GM19238 (cell line): ENCODE measurements around the gene CDC42EP2.
A peak's percentile ranks its signal among the peaks of the same experiment; 100 is the strongest.

ENCODE experiments used
- DNase-seq: peaks from one replicate; pipeline ENCODE4 v3.0.0; 2011; ENCODE audit warnings: low spot score; ENCODE audit not compliant: insufficient read length

The CDC42EP2 gene, protein sequence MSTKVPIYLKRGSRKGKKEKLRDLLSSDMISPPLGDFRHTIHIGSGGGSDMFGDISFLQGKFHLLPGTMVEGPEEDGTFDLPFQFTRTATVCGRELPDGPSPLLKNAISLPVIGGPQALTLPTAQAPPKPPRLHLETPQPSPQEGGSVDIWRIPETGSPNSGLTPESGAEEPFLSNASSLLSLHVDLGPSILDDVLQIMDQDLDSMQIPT

GRCh38 chr11:65314501-65315203 lies at the start of gene CDC42EP2:
Gene CDC42EP2 (plus strand): TSS chr11:65314866. CDS start chr11:65320899, 6,033 bp downstream.
- peak; percentile 87 for DNase-seq

GRCh38 chr11:65266210-65266609 lies 48.5 kb upstream of the CDC42EP2 start:
- DNase-seq = no peak

DNA sequence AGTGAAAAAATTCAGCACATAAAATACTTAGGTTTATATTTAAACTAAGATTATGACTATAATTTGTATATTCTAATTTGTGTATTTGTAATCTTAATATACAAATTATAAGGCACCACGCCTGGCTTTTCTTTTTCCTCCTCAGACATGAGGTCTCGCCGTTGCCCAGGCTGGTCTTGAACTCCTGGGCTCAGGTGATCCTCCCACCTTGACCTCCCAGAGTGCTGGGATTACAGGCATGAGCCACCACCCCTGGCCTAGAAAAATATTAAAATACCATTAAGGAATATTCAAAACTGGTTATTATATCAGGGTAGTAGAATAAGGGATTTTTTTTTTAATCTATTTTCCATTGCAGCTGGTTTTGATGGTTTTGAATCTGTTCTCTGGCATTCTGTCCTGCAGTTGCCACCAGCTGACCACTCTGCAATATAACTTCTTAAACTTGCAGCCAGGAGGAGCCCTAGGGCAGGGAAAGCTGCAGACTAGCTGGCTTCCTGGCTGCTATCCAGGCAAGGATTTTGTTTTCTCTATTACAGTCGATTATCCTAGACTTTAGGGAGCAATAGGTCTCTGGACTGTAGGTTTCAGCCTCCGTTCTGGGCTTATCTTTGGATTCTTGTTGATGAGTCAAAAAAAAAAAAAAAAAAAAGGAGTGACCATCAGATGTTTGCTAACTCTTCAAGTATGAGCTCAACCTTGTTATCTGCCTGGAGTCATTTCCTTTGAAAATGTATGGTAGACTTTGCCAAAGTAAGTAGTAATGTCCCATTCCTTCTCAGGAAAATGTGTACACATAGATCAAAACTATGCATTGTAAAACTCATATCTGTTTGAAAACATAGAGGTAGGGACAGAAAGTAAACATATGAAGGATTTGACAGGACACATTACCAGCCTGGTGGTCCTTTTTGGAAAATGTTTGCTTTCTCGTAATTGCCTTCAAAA lies 39.7 kb upstream of the CDC42EP2 start:
- no peak for DNase-seq

- DNase-seq = no peak
Measured at GRCh38 chr11:65275906-65276305, 38.8 kb upstream of the CDC42EP2 start.

GRCh38 chr11:65277631-65278277 lies 36.9 kb upstream of the CDC42EP2 start:
- DNase-seq = no peak

DNA sequence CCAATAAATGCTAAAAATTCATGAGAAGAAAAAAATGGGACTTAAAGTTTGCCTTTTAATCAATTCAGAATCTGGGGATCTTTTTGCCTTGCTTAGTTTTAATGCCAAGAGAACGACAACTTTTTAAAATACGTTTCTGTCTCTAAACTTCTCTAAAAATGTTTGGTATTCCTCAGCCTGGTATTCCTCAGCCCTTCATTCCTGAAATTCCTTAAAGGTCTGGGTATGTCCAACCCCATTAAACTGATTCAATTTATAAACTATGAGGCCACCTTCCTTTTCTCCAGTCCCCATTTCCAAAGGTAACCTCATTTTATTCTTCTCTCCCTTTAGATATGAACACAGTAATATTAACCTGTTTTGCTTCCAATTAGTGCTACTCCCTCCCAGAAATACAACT lies 36.3 kb upstream of the CDC42EP2 start:
- DNase-seq = no peak

- DNase-seq = no peak
Measured at GRCh38 chr11:65279279-65279678, 35.4 kb upstream of the CDC42EP2 start.

DNA sequence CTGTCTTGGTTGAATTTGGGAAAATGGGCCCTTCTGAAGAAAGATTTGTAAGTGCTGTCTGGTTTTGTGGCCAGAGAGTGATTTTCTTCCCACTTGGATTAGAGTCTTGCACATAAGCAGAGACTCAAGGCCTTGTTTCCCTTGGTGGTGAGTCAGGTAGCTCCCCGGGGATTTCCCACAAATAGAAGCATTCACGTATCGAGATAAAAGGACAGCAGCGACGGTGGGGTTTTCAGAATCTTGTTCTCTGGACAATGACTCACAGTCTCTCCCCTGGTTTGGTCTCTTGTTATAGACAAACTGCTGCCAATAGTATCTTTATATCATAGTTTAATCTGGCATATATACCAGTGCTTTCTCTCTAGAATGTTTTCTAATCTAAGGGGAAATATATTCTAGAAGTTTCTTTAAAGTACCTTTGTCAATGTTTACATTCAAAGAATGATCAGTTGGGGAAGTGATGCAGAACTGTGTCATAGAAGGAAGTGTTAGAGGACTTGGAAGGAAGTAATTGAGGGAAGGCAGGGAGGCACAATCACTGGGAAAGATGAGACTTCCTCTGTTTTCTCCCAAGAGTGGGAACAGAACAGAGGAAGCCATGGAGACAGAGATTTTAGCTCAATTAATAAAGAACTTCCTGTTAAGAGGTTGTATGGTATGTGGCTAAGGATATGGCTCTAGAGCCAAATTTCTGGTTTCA lies 34.8 kb upstream of the CDC42EP2 start:
- DNase-seq = no peak

- no peak for DNase-seq
Measured at GRCh38 chr11:65280646-65281045, 34.0 kb upstream of the CDC42EP2 start.

GRCh38 chr11:65286686-65287085 lies 28.0 kb upstream of the CDC42EP2 start:
- no peak for DNase-seq

DNA sequence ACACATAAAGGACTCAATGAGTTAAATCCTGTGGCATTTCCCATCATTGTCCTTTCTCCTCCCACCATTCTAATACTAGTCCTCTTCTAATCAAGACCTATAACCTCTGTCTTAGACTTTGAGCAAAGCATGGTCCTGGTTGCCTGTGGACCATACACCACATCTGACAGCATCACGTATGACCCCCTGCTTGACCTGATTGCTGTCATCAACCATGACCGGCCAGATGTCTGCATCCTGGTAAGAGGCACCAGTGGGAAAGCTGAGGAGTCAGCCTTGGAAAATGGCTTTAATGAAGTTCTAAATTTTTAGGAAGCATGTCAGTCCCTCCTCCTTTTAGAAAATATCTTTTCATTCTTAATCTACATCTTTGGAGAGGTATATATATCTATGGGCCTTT lies 27.1 kb upstream of the CDC42EP2 start:
- DNase-seq = no peak

- no peak for DNase-seq
Measured at GRCh38 chr11:65288706-65289536, 25.7 kb upstream of the CDC42EP2 start.

- DNase-seq = no peak
Measured at GRCh38 chr11:65290448-65291165, 24.1 kb upstream of the CDC42EP2 start.

DNA sequence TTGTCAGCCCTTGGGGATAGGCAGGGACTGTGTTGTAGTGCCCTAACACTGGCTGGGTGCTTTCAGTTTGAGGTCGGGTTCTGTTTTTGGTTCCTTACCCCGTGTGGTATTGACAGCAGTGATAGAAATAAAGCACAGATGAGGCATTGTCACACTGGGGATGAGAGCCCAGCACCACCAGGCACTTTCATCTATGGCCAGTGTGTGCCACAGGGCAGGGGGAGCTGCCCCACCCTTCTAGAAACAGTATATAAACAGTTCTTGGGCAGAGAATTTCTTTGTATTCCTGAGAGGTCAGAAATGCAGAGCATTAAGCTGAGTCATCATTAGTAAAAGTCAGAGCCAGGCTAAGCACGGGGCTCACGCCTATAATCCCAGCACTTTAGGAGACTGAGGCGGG lies 23.1 kb upstream of the CDC42EP2 start:
- no peak for DNase-seq

- no peak for DNase-seq
Measured at GRCh38 chr11:65292890-65293289, 21.8 kb upstream of the CDC42EP2 start.

DNA sequence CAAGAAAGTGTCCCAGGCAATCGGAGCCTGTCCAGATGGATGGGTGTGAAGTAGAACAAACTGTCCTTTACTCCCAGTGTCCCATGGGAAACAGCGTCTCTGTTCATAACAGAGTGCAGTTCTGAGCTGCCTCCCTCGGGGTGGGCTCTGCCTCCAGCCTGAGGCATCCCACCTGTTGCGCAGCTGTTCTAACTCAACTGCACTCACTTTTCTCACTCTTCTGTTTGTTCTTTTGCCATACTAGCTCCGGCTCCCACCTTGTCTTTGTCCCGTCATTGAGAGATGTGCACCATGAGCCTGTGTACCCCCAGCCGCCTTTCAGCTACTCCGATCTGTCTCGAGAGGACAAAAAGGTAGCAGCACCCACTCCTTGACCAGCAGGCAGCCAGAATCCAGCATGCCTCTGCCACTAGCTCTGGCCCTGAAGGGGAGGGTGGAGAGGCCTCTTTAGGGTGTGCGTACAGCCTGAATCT lies 20.7 kb upstream of the CDC42EP2 start:
- DNase-seq = no peak

GRCh38 chr11:65295001-65295400 lies 19.7 kb upstream of the CDC42EP2 start:
- DNase-seq = no peak

DNA sequence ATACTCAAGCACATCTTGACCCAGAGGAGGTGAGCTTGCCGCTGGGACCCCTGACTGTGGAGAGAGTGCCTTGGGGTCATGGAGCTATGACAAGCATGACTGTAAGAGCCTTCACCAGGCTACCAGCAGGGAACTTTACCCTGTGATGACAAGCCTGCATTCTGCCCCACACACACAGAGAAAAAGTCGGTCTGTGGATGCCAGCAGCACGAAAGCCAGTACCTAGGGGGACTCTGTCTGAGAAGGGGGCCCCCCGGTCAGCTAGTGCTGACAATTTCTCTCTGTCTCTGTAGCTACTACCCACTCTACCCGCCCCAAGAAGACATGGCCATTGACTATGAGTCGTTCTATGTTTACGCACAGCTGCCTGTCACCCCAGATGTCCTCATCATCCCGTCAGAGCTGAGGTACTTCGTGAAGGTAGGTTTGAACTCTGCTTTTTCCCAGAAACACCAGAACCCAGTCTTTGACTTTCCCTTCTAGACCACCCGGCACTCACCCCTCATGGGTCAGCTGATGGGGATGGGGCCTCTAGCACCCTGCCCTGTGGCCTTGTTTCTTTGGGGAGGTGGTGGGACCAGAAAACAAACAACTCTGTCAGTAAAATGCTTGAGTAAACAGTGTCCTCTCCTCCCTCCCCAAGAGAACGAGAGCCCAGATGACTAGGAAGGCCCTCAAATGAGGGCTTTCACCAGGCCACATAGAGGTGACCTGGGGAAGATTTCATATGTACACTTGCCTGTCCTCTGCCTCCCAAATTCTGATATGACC lies 18.9 kb upstream of the CDC42EP2 start:
- no peak for DNase-seq
